ENCODE results near the gene PRDM11. TPM values are rescaled to one million over a fixed set of nuclear protein-coding genes. Genes with fewer than 3 reads are reported as not detected.

PRDM11 gene
- total and polyA plus RNA-seq, 2 of the 4 experiments (the other 2 are of a cell fraction) = 2.2 to 2.7 TPM

DNA sequence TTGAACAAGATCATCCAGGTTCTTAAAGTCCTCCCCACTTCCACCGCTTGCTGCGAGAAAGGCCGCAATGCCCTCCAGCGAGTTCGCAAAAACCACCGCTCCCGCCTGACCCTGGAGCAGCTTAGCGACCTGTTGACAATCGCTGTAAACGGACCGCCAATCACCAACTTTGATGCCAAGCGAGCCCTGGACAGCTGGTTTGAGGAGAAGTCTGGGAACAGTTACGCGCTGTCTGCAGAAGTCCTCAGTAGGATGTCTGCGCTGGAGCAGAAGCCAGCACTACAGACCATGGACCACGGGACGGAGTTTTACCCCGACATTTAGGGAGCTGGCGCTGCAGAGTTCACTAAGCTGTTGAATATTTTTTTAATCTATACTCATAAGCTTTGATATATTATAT, 81.4 kb downstream of the PRDM11 start:
- CTCF ChIA-PET = no interaction called here

More for the DNA sequence above, 81.4 kb downstream of the PRDM11 start:
- H3K4me1 ChIP-seq (ENCODE audit: control insufficient read depth, insufficient read depth, low read length) = no peaks in the 10 kb centered on the region
- H3K79me1 ChIP-seq (ENCODE audit: low read depth in 1 of 2, low read length in 2 of 2) = no peaks in the 10 kb centered on the region
- peaks cover 11% of the 10 kb centered on the region for H3K36me3 ChIP-seq (ENCODE audit: control insufficient read depth, insufficient read depth, low read length)
- in situ Hi-C loops (cut with MboI; ENCODE audit: low sequenced_read_pairs) (no loop called here), dilution Hi-C loops (cut with HindIII; ENCODE audit: low sequenced_read_pairs, unreplicated experiment) (no loop called here), intact Hi-C loops (cut with micrococcal nuclease) (no loop called here)
- no peaks in the 10 kb centered on the region for H3K27me3 ChIP-seq (ENCODE audit: control insufficient read depth, insufficient read depth, low read length)
- no peak overlapping the region for H3K18ac ChIP-seq (ENCODE audit: low read depth, low read length)
- BruUV-seq (replicated peaks) = no TSS peak
- POLR2A ChIA-PET (ENCODE audit: unreplicated experiment) = no interaction called here
- WGBS, 2 experiments (ENCODE audit: extremely low coverage in 2 of 2, insufficient read length in 1 of 2) = 90% methylated on average over 6 of the region's 19 CpGs; no CpG with 5 or more reads in 1 of the 2 experiments
- H3K27ac ChIP-seq (ENCODE audit: insufficient read depth, low read length) = no peak overlapping the region
- H2AK5ac ChIP-seq (ENCODE audit: low read depth, low read length) = no peak overlapping the region
- H3K23ac ChIP-seq (ENCODE audit: low read depth, low read length) = no peak overlapping the region
- H2AFZ ChIP-seq (replicated peaks; ENCODE audit: low read length, poor library complexity) = no peak overlapping the region
- no peak overlapping the region for H3K14ac ChIP-seq (replicated peaks; ENCODE audit: low read depth, low read length)
- H4K5ac ChIP-seq (ENCODE audit: low read depth, low read length) = no peak overlapping the region
- no peak overlapping the region for H4K8ac ChIP-seq (ENCODE audit: low read depth in 2 of 2, low read length in 2 of 2)
- no peaks in the 10 kb centered on the region for H4K20me1 ChIP-seq (ENCODE audit: insufficient read depth, low read length)
- no peak overlapping the region for H3K4ac ChIP-seq (ENCODE audit: low read depth, low read length)
- no peak overlapping the region for H4K91ac ChIP-seq (ENCODE audit: insufficient read depth, low read depth, low read length)
- H2BK5ac ChIP-seq (ENCODE audit: low read depth, low read length, poor library complexity, severe bottlenecking) = no peak overlapping the region
- H3K9me1 ChIP-seq (ENCODE audit: insufficient read depth, low read length) = no peaks in the 10 kb centered on the region
- ATAC-seq (ENCODE audit: low read depth) = no peak
- no peak overlapping the region for H2BK15ac ChIP-seq (ENCODE audit: low read depth, low read length)
- H3K56ac ChIP-seq (ENCODE audit: extremely low read depth, insufficient read depth, low read length) = no peak overlapping the region
- no peak overlapping the region for H2BK20ac ChIP-seq (ENCODE audit: low read depth, low read length)
- no peak overlapping the region for H2AK9ac ChIP-seq (replicated peaks; ENCODE audit: low read depth, low read length, poor library complexity)
- no peaks in the 10 kb centered on the region for H3K9me3 ChIP-seq (ENCODE audit: control insufficient read depth, insufficient read depth, low read length)
- no peak overlapping the region for H3K4me2 ChIP-seq (ENCODE audit: low read depth, low read length)
- no peak overlapping the region for H3K9ac ChIP-seq (ENCODE audit: low read depth, low read length)
- H2BK120ac ChIP-seq (ENCODE audit: low read depth, low read length) = no peak overlapping the region
- TF ChIP-seq, protein P1, sequence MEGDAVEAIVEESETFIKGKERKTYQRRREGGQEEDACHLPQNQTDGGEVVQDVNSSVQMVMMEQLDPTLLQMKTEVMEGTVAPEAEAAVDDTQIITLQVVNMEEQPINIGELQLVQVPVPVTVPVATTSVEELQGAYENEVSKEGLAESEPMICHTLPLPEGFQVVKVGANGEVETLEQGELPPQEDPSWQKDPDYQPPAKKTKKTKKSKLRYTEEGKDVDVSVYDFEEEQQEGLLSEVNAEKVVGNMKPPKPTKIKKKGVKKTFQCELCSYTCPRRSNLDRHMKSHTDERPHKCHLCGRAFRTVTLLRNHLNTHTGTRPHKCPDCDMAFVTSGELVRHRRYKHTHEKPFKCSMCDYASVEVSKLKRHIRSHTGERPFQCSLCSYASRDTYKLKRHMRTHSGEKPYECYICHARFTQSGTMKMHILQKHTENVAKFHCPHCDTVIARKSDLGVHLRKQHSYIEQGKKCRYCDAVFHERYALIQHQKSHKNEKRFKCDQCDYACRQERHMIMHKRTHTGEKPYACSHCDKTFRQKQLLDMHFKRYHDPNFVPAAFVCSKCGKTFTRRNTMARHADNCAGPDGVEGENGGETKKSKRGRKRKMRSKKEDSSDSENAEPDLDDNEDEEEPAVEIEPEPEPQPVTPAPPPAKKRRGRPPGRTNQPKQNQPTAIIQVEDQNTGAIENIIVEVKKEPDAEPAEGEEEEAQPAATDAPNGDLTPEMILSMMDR (conservative IDR thresholded peaks at IDR 0.05; ENCODE audit: low read depth, low read length) = no peak
- TF ChIP-seq, protein P2, sequence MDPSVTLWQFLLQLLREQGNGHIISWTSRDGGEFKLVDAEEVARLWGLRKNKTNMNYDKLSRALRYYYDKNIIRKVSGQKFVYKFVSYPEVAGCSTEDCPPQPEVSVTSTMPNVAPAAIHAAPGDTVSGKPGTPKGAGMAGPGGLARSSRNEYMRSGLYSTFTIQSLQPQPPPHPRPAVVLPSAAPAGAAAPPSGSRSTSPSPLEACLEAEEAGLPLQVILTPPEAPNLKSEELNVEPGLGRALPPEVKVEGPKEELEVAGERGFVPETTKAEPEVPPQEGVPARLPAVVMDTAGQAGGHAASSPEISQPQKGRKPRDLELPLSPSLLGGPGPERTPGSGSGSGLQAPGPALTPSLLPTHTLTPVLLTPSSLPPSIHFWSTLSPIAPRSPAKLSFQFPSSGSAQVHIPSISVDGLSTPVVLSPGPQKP (IDR thresholded peaks at IDR 0.05; ENCODE audit: borderline replicate concordance, low read depth, low read length) = no peak
- TF ChIP-seq POLR2A (IDR thresholded peaks at IDR 0.05; ENCODE audit: low read depth, low read length) (no peak), SMC3 (IDR thresholded peaks at IDR 0.05; ENCODE audit: low read depth, low read length) (no peak), NFE2L2 (IDR thresholded peaks at IDR 0.05; ENCODE audit: low read depth, low read length) (no peak), RFX5 (IDR thresholded peaks at IDR 0.05; ENCODE audit: low read depth, low read length) (no peak), MAFK (IDR thresholded peaks at IDR 0.05; ENCODE audit: low read depth, low read length) (no peak), CHD1 (IDR thresholded peaks at IDR 0.05; ENCODE audit: low read depth, low read length) (no peak), BHLHE40 (IDR thresholded peaks at IDR 0.05; ENCODE audit: low read depth, low read length) (no peak), FOS (IDR thresholded peaks at IDR 0.05; ENCODE audit: low read depth, low read length) (no peak), CEBPB (IDR thresholded peaks at IDR 0.05; ENCODE audit: low read depth, low read length) (no peak), MXI1 (IDR thresholded peaks at IDR 0.05; ENCODE audit: borderline replicate concordance, low read depth, low read length) (no peak), RAD21 (IDR thresholded peaks at IDR 0.05; ENCODE audit: low read length) (no peak), MAZ (IDR thresholded peaks at IDR 0.05; ENCODE audit: borderline replicate concordance, low read depth, low read length) (no peak)
- TF ChIP-seq, protein P3, sequence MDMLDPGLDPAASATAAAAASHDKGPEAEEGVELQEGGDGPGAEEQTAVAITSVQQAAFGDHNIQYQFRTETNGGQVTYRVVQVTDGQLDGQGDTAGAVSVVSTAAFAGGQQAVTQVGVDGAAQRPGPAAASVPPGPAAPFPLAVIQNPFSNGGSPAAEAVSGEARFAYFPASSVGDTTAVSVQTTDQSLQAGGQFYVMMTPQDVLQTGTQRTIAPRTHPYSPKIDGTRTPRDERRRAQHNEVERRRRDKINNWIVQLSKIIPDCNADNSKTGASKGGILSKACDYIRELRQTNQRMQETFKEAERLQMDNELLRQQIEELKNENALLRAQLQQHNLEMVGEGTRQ (IDR thresholded peaks at IDR 0.05; ENCODE audit: low read depth, low read length) = no peak
- no peak overlapping the region for H3K4me3 ChIP-seq (ENCODE audit: insufficient read depth, low read depth, low read length)
- no peak for DNase-seq
